ENCODE data around the gene TEX51. TPM values are rescaled to one million over a fixed set of nuclear protein-coding genes. Genes with fewer than 3 reads are reported as not detected.

Gene TEX51
- total RNA-seq, 2 donors from 2014 or later = not detected

GRCh38 chr2:126890551-126891450, 7.9 kb upstream of the TEX51 start:
- H3K36me3 Mint-ChIP-seq = no peaks in the 10 kb centered on the region
- H3K9me3 Mint-ChIP-seq = no peaks in the 10 kb centered on the region
- DNase-seq (ENCODE audit: low spot score) (no peak), ATAC-seq (no peak)
- H3K4me3 Mint-ChIP-seq = no peak overlapping the region
- peaks cover 0 to 5% of the 10 kb centered on the region in 2 donors for H3K4me1 Mint-ChIP-seq (ENCODE audit: low read depth in 2 of 2)
- no peak overlapping the region for H3K27ac Mint-ChIP-seq
- H3K27me3 Mint-ChIP-seq = peaks cover 9% of the 10 kb centered on the region in 2 donors

GRCh38 chr2:126891681-126892500, 6.8 kb upstream of the TEX51 start:
- ATAC-seq = no peak
- H3K27ac Mint-ChIP-seq = no peak overlapping the region
- no peaks in the 10 kb centered on the region for H3K4me1 Mint-ChIP-seq (ENCODE audit: low read depth in 2 of 2)
- DNase-seq (ENCODE audit: low spot score) = no peak
- H3K9me3 Mint-ChIP-seq = no peaks in the 10 kb centered on the region
- no peaks in the 10 kb centered on the region for H3K36me3 Mint-ChIP-seq
- H3K4me3 Mint-ChIP-seq = no peak overlapping the region
- H3K27me3 Mint-ChIP-seq = peaks cover 4 to 6% of the 10 kb centered on the region in 2 donors

- DNase-seq (ENCODE audit: low spot score) (no peak), ATAC-seq (no peak)
- Mint-ChIP-seq H3K27ac (no peak overlapping the region), H3K36me3 (no peaks in the 10 kb centered on the region), H3K4me3 (no peak overlapping the region), H3K9me3 (no peaks in the 10 kb centered on the region), H3K4me1 (ENCODE audit: low read depth in 2 of 2) (no peaks in the 10 kb centered on the region), H3K27me3 (no peaks in the 10 kb centered on the region)
These were observed 5.5 kb upstream of the TEX51 start for GRCh38 chr2:126893153-126893552.

- Mint-ChIP-seq H3K4me3 (no peak overlapping the region), H3K27ac (no peak overlapping the region), H3K9me3 (no peaks in the 10 kb centered on the region), H3K36me3 (no peaks in the 10 kb centered on the region), H3K4me1 (ENCODE audit: low read depth in 2 of 2) (no peaks in the 10 kb centered on the region), H3K27me3 (peaks cover 0 to 2% of the 10 kb centered on the region in 2 donors)
- DNase-seq (ENCODE audit: low spot score) (no peak), ATAC-seq (no peak)
These were observed 5.1 kb upstream of the TEX51 start for GRCh38 chr2:126893606-126894005.

GRCh38 chr2:126894082-126894481, 4.6 kb upstream of the TEX51 start:
- H3K27me3 Mint-ChIP-seq = peaks cover 0 to 2% of the 10 kb centered on the region in 2 donors
- DNase-seq (ENCODE audit: low spot score) (no peak), ATAC-seq (no peak)
- H3K36me3 Mint-ChIP-seq = no peaks in the 10 kb centered on the region
- H3K4me3 Mint-ChIP-seq = no peak overlapping the region
- H3K4me1 Mint-ChIP-seq (ENCODE audit: low read depth in 2 of 2) = no peaks in the 10 kb centered on the region
- H3K9me3 Mint-ChIP-seq = no peaks in the 10 kb centered on the region
- no peak overlapping the region for H3K27ac Mint-ChIP-seq

GRCh38 chr2:126894585-126895182, 4.0 kb upstream of the TEX51 start:
- Mint-ChIP-seq H3K4me1 (ENCODE audit: low read depth in 2 of 2) (no peaks in the 10 kb centered on the region), H3K27me3 (peaks cover 0 to 2% of the 10 kb centered on the region in 2 donors), H3K9me3 (no peaks in the 10 kb centered on the region), H3K27ac (no peak overlapping the region), H3K36me3 (no peaks in the 10 kb centered on the region), H3K4me3 (no peak overlapping the region)
- ATAC-seq = no peak
- DNase-seq (ENCODE audit: low spot score) = no peak

GRCh38 chr2:126895336-126895735, 3.4 kb upstream of the TEX51 start:
- H3K4me3 Mint-ChIP-seq = no peak overlapping the region
- H3K36me3 Mint-ChIP-seq = no peaks in the 10 kb centered on the region
- H3K27ac Mint-ChIP-seq = no peak overlapping the region
- peaks cover 0 to 3% of the 10 kb centered on the region in 2 donors for H3K27me3 Mint-ChIP-seq
- H3K9me3 Mint-ChIP-seq = no peaks in the 10 kb centered on the region
- DNase-seq (ENCODE audit: low spot score) (no peak), ATAC-seq (no peak)
- no peaks in the 10 kb centered on the region for H3K4me1 Mint-ChIP-seq (ENCODE audit: low read depth in 2 of 2)

- ATAC-seq = no peak
- H3K4me3 Mint-ChIP-seq = no peak overlapping the region
- H3K4me1 Mint-ChIP-seq (ENCODE audit: low read depth in 2 of 2) = no peaks in the 10 kb centered on the region
- peak; percentile 13 for DNase-seq (ENCODE audit: low spot score)
- no peak overlapping the region for H3K27ac Mint-ChIP-seq
- H3K9me3 Mint-ChIP-seq = no peaks in the 10 kb centered on the region
- H3K27me3 Mint-ChIP-seq = peaks cover 0 to 6% of the 10 kb centered on the region in 2 donors
- no peaks in the 10 kb centered on the region for H3K36me3 Mint-ChIP-seq
These were observed 2.2 kb upstream of the TEX51 start for GRCh38 chr2:126896471-126896870.

- H3K27ac Mint-ChIP-seq = no peak overlapping the region
- DNase-seq (ENCODE audit: low spot score) (no peak), ATAC-seq (no peak)
- H3K27me3 Mint-ChIP-seq = peaks cover 8 to 19% of the 10 kb centered on the region in 2 donors
- no peaks in the 10 kb centered on the region for H3K4me1 Mint-ChIP-seq (ENCODE audit: low read depth in 2 of 2)
- H3K9me3 Mint-ChIP-seq = no peaks in the 10 kb centered on the region
- H3K4me3 Mint-ChIP-seq = no peak overlapping the region
- no peaks in the 10 kb centered on the region for H3K36me3 Mint-ChIP-seq
These were observed 1.0 kb downstream of the TEX51 start for GRCh38 chr2:126899616-126900185.

- Mint-ChIP-seq H3K4me1 (ENCODE audit: low read depth in 2 of 2) (no peaks in the 10 kb centered on the region), H3K27me3 (peaks cover 8 to 19% of the 10 kb centered on the region in 2 donors), H3K36me3 (no peaks in the 10 kb centered on the region), H3K9me3 (no peaks in the 10 kb centered on the region), H3K4me3 (no peak overlapping the region), H3K27ac (no peak overlapping the region)
- peak; percentile 6 for DNase-seq (ENCODE audit: low spot score)
- no peak for ATAC-seq
These were observed 2.1 kb downstream of the TEX51 start for GRCh38 chr2:126900646-126901319.

- no peak for ATAC-seq
- no peak overlapping the region for H3K27ac Mint-ChIP-seq
These were observed 2.8 kb downstream of the TEX51 start for GRCh38 chr2:126901459-126901858.

GRCh38 chr2:126902152-126902835, 3.6 kb downstream of the TEX51 start:
- Mint-ChIP-seq H3K4me3 (no peak overlapping the region), H3K4me1 (ENCODE audit: low read depth in 2 of 2) (no peaks in the 10 kb centered on the region), H3K27ac (no peak overlapping the region), H3K9me3 (no peaks in the 10 kb centered on the region), H3K27me3 (peaks cover 11 to 25% of the 10 kb centered on the region in 2 donors), H3K36me3 (no peaks in the 10 kb centered on the region)
- ATAC-seq (no peak), DNase-seq (ENCODE audit: low spot score) (no peak)

More at GRCh38 chr2:126901459-126901858, 2.8 kb downstream of the TEX51 start:
- DNase-seq (ENCODE audit: low spot score) = peak; percentile 28
- H3K27me3 Mint-ChIP-seq = peaks cover 8 to 19% of the 10 kb centered on the region in 2 donors
- no peaks in the 10 kb centered on the region for H3K4me1 Mint-ChIP-seq (ENCODE audit: low read depth in 2 of 2)
- H3K4me3 Mint-ChIP-seq = no peak overlapping the region
- no peaks in the 10 kb centered on the region for H3K36me3 Mint-ChIP-seq
- no peaks in the 10 kb centered on the region for H3K9me3 Mint-ChIP-seq
